ENCODE data around the gene ALDOC.

DNA sequence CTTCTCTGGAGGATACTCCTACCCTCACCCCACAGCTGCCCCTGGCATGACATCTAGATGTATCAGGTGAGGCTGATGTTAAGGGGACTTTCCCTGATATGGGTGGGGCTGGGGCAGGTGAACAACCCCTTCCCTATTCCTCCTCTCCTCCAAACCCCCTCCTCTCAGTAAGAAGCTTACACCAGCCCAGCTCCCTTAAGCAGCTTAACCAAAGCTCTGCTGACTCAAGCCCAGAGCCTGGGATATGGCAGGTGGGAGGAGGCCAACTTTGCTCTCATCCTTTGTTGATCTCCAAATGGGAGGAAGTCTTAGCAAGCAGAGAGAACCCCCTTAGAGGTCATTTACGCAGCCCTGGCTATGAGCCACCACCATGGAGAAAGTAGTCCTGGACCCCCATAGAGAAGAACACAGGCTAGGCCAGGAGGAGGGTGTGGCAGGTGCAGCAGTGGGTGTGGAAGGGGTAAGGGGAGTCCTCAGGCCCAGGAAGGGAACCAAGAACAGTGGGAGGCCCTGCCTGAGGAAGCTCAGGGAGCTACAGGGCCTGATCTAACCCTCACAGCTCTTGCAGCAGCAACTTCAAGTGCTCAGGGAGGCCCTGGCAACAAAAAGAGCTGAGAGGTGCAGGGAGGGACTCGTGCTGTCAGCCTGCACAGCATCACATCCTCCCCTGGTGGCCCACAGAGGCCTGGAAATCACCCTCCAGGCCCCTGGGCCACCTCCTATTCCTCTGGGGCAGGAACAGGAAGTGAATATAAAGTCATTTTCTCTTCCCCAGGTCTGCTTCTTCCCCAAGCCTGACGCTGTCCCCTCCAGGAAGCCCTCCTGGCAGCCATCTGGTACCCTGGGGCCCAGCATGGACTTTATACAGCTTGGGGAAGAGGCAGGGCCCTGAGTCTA, 27.2 kb downstream of the ALDOC start:
- TF ChIP-seq EZH2 (IDR thresholded peaks at IDR 0.05; ENCODE audit: borderline replicate concordance, low read length) = no peak
- TF ChIP-seq, protein P1, sequence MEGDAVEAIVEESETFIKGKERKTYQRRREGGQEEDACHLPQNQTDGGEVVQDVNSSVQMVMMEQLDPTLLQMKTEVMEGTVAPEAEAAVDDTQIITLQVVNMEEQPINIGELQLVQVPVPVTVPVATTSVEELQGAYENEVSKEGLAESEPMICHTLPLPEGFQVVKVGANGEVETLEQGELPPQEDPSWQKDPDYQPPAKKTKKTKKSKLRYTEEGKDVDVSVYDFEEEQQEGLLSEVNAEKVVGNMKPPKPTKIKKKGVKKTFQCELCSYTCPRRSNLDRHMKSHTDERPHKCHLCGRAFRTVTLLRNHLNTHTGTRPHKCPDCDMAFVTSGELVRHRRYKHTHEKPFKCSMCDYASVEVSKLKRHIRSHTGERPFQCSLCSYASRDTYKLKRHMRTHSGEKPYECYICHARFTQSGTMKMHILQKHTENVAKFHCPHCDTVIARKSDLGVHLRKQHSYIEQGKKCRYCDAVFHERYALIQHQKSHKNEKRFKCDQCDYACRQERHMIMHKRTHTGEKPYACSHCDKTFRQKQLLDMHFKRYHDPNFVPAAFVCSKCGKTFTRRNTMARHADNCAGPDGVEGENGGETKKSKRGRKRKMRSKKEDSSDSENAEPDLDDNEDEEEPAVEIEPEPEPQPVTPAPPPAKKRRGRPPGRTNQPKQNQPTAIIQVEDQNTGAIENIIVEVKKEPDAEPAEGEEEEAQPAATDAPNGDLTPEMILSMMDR (IDR thresholded peaks at IDR 0.05; ENCODE audit: low read length) = no peak
